ENCODE measurements around the gene PDK2.

PDK2 gene

DNA sequence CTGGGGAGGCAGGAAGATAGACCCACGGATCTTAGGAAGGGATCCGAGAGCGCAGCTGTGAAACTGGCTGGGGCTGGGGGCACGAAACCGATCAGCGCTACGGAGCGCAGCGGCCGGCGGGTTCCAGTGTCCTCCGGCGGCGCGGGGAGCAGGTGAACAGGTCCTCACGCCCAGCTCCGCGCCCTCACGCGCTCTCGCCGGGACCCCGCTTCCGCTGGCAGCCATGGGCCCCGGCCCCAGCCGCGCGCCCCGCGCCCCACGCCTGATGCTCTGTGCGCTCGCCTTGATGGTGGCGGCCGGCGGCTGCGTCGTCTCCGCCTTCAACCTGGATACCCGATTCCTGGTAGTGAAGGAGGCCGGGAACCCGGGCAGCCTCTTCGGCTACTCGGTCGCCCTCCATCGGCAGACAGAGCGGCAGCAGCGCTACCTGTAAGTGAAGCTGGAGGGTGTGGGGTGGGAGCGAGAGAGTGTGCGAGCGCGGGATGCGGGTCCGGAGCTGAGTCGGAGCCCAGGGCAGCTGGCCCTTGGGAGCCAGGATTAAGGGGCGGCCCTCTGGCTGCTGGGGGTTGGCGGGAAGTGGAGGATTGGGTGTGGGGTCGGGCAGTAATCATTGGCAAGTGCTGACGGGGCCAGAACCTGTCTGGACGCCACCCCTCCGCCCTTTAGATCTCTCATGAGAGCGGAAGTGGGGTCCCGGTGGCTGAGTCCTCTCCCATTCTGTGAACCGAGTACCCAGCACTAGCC, 38.8 kb upstream of the PDK2 start:
- Histone ChIP-seq H3K4me3 (ENCODE audit: low read depth, low read length) (peak overlapping the region; percentile 77), H3K9ac (peak overlapping the region; percentile 51), H3K4me1 (peaks cover 19% of the 10 kb centered on the region), H3K36me3 (ENCODE audit: control insufficient read depth, insufficient read depth, low read length) (no peaks in the 10 kb centered on the region), H3K27ac (peak overlapping the region; percentile 95), H3K27me3 (ENCODE audit: control insufficient read depth, insufficient read depth, low read length) (no peaks in the 10 kb centered on the region), H3K4me2 (ENCODE audit: low read length) (peak overlapping the region; percentile 87), H3K9me3 (ENCODE audit: control insufficient read depth, low read length) (no peaks in the 10 kb centered on the region), H2AFZ (peak overlapping the region; percentile 99), H3K79me2 (no peaks in the 10 kb centered on the region)
- TF ChIP-seq, protein P1, sequence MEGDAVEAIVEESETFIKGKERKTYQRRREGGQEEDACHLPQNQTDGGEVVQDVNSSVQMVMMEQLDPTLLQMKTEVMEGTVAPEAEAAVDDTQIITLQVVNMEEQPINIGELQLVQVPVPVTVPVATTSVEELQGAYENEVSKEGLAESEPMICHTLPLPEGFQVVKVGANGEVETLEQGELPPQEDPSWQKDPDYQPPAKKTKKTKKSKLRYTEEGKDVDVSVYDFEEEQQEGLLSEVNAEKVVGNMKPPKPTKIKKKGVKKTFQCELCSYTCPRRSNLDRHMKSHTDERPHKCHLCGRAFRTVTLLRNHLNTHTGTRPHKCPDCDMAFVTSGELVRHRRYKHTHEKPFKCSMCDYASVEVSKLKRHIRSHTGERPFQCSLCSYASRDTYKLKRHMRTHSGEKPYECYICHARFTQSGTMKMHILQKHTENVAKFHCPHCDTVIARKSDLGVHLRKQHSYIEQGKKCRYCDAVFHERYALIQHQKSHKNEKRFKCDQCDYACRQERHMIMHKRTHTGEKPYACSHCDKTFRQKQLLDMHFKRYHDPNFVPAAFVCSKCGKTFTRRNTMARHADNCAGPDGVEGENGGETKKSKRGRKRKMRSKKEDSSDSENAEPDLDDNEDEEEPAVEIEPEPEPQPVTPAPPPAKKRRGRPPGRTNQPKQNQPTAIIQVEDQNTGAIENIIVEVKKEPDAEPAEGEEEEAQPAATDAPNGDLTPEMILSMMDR (IDR thresholded peaks at IDR 0.05), result peak; percentile 69

DNA sequence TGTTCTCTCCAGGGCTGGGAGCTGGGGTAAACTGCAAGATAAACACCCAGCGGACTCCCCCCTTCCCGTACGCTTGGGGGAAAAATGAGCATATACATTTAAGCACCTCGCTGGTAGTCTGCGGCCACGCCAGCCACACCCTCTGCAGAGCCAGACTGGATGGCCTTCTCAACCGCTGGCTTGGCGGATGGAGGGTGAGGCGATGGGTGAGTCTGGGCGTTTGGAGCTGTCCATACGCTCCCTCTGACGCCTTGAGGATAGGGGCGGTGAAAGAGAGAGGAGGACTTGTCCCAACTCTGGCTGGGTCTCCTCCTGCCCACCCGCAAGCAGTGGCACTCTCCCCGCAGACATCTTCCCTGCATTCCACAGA, 38.2 kb upstream of the PDK2 start:
- H3K4me1 ChIP-seq, result peaks cover 19% of the 10 kb centered on the region
- H2AFZ ChIP-seq, result peak overlapping the region; percentile 99
- TF ChIP-seq, protein P1 (IDR thresholded peaks at IDR 0.05), result no peak
- H3K27me3 ChIP-seq (ENCODE audit: control insufficient read depth, insufficient read depth, low read length), result no peaks in the 10 kb centered on the region
- H3K36me3 ChIP-seq (ENCODE audit: control insufficient read depth, insufficient read depth, low read length), result no peaks in the 10 kb centered on the region
- H3K9ac ChIP-seq, result no peak overlapping the region
- H3K27ac ChIP-seq, result peak overlapping the region; percentile 95
- H3K9me3 ChIP-seq (ENCODE audit: control insufficient read depth, low read length), result no peaks in the 10 kb centered on the region
- peak overlapping the region; percentile 87 for H3K4me2 ChIP-seq (ENCODE audit: low read length)
- peak overlapping the region; percentile 77 for H3K4me3 ChIP-seq (ENCODE audit: low read depth, low read length)
- no peaks in the 10 kb centered on the region for H3K79me2 ChIP-seq

DNA sequence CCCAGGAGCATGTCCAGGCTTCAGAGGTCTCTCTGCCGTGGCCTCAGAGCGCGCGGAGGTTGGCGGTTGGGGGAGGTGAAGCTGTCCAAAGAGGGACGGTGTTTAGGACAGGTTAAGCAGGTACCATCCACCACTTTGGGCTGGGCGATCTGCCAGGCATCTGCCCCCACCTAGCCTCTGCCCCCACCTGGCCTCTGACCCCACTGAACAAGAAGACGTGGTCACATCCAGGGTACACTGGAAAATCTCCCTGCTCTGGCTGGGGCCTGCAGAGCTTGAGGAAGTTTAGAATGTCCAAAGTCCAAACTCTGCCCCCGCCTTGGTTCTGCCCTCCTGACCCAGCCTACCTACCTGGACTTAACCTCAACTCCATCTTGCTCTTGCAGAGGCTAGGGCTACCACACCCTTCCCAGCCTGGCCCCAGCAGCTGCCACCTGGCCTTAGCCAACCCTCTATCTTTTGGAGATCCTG, 37.6 kb upstream of the PDK2 start:
- no peaks in the 10 kb centered on the region for H3K79me2 ChIP-seq
- no peak overlapping the region for H3K9ac ChIP-seq
- H3K4me2 ChIP-seq (ENCODE audit: low read length), result peak overlapping the region; percentile 87
- H3K36me3 ChIP-seq (ENCODE audit: control insufficient read depth, insufficient read depth, low read length), result no peaks in the 10 kb centered on the region
- H3K9me3 ChIP-seq (ENCODE audit: control insufficient read depth, low read length), result no peaks in the 10 kb centered on the region
- no peak overlapping the region for H2AFZ ChIP-seq
- H3K4me1 ChIP-seq, result peaks cover 21% of the 10 kb centered on the region
- H3K4me3 ChIP-seq (ENCODE audit: low read depth, low read length), result no peak overlapping the region
- H3K27me3 ChIP-seq (ENCODE audit: control insufficient read depth, insufficient read depth, low read length), result no peaks in the 10 kb centered on the region
- TF ChIP-seq, protein P1 (IDR thresholded peaks at IDR 0.05), result no peak
- no peak overlapping the region for H3K27ac ChIP-seq

DNA sequence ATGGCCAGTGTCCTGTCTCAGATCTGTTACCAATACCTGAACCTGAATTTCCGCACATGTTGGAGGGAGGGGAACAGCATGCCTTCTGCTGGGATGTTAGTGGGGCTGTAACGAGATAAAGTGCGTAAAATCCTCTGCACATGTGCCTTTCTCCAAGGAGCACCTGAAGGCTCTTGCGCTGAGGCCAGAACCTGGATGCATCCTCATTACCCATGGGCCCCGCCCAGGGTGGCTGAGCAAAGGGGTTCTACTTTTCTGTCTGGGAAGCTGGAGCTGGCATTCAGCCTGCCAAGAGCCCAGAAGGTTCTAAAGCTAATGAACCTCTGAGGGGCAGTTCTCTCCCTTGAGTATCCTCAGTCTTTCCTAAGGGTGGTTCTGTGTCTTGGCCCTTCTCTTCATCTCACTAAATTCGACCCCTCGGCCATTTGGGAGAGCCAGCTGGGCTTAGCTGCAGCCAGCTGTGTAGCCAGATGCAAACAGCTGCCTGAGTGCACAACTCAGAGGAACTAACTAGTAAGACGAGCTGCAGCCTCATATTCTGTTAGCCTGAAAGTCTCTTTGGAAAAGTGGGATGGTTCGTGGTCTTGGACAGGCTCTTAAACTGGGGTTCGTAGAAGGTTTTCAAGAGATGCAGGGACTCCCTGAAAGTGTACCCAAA, 36.7 kb upstream of the PDK2 start:
- H3K27ac ChIP-seq, result no peak overlapping the region
- peaks cover 21% of the 10 kb centered on the region for H3K4me1 ChIP-seq
- H3K9ac ChIP-seq, result no peak overlapping the region

More for the DNA sequence above, 36.7 kb upstream of the PDK2 start:
- Histone ChIP-seq H3K79me2 (no peaks in the 10 kb centered on the region), H3K9me3 (ENCODE audit: control insufficient read depth, low read length) (no peaks in the 10 kb centered on the region), H3K36me3 (ENCODE audit: control insufficient read depth, insufficient read depth, low read length) (no peaks in the 10 kb centered on the region), H3K27me3 (ENCODE audit: control insufficient read depth, insufficient read depth, low read length) (no peaks in the 10 kb centered on the region), H3K4me2 (ENCODE audit: low read length) (no peak overlapping the region), H3K4me3 (ENCODE audit: low read depth, low read length) (no peak overlapping the region), H2AFZ (no peak overlapping the region)
- TF ChIP-seq, protein P1 (IDR thresholded peaks at IDR 0.05), result no peak

Data from parathyroid adenoma (tissue), 2 donors.